ENCODE data around the gene SLC16A12. TPM values are rescaled to one million over a fixed set of nuclear protein-coding genes. Genes with fewer than 3 reads are reported as not detected.

SLC16A12 gene
- total RNA-seq, 1 donor from 2014 or later, result 0.21 TPM

GRCh38 chr10:89518108-89518507 lies 17.3 kb downstream of the SLC16A12 start:
- Mint-ChIP-seq H3K36me3 (ENCODE audit: low read depth, unreplicated experiment) (no peaks in the 10 kb centered on the region), H3K4me1 (ENCODE audit: unreplicated experiment) (no peaks in the 10 kb centered on the region), H3K4me3 (ENCODE audit: unreplicated experiment) (no peak overlapping the region), H3K27ac (ENCODE audit: unreplicated experiment) (no peak overlapping the region), H3K27me3 (ENCODE audit: unreplicated experiment) (peaks cover 2% of the 10 kb centered on the region), H3K9me3 (ENCODE audit: unreplicated experiment) (no peaks in the 10 kb centered on the region)
- no peak for DNase-seq (ENCODE audit: low spot score)
- no peak for TF ChIP-seq CTCF (IDR thresholded peaks at IDR 0.05; ENCODE audit: unreplicated experiment)

- Mint-ChIP-seq H3K9me3 (ENCODE audit: unreplicated experiment) (no peaks in the 10 kb centered on the region), H3K27ac (ENCODE audit: unreplicated experiment) (no peak overlapping the region), H3K4me3 (ENCODE audit: unreplicated experiment) (no peak overlapping the region), H3K36me3 (ENCODE audit: low read depth, unreplicated experiment) (no peaks in the 10 kb centered on the region), H3K27me3 (ENCODE audit: unreplicated experiment) (peaks cover 2% of the 10 kb centered on the region), H3K4me1 (ENCODE audit: unreplicated experiment) (no peaks in the 10 kb centered on the region)
- no peak for TF ChIP-seq CTCF (IDR thresholded peaks at IDR 0.05; ENCODE audit: unreplicated experiment)
- no peak for DNase-seq (ENCODE audit: low spot score)
Observed at GRCh38 chr10:89516149-89516832, 19.1 kb downstream of the SLC16A12 start.

DNA sequence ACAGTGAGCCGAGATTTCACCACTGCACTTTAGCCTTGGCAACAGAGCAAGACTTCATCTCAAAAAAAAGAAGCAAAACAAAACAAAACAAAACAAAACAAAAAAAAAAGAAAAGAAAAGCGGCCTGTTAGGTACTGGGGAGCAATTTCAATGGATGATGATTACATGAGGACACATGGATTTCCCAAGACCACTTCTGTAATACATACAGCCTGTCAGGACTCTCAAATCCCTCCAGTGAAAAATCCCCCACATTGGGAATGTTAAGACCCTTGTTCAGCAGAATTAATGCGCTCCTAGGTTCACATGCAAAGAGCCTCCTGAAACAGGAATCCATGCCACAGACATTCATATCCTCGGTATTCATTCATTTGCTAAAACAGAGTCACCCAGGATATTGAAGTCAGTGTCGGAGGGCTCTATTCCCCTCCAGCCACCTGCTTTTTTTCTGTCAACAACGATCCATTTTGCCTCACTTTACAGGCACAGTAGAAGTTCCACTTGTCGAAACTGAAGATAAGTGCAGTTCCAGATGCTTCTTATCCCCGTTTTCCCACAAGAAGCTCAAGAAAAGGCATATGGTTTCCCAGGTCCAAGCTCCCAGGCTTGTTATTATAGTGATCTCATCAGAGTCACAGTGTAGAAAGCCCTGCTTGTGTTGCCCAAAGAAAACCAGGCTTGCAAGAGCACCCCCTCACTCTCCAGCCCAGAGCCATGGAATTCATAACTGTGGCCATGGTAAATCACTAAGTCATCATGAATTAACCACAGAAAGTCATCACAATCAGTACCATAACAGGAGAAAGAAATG lies 20.2 kb downstream of the SLC16A12 start:
- Mint-ChIP-seq H3K9me3 (ENCODE audit: unreplicated experiment) (no peaks in the 10 kb centered on the region), H3K4me1 (ENCODE audit: unreplicated experiment) (no peaks in the 10 kb centered on the region), H3K27me3 (ENCODE audit: unreplicated experiment) (no peaks in the 10 kb centered on the region), H3K36me3 (ENCODE audit: low read depth, unreplicated experiment) (no peaks in the 10 kb centered on the region), H3K4me3 (ENCODE audit: unreplicated experiment) (no peak overlapping the region), H3K27ac (ENCODE audit: unreplicated experiment) (no peak overlapping the region)
- TF ChIP-seq CTCF (IDR thresholded peaks at IDR 0.05; ENCODE audit: unreplicated experiment), result no peak
- no peak for DNase-seq (ENCODE audit: low spot score)

DNA sequence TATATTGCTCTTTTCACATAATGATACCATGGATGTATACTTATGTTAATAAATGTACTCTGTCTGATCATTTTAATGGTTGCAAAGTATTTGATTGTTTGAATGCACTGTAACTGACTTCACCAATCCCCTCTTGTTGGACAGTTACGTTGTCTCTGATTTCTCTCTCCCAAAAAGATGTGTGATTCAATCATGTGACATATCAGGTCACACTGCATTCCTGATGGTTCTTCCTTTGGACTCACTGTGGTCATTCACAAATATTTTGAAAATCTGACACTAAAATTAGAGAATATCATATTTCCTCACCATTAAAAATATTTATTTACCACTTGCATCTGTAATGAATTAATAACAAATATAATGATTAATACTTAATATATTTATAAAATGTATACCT lies 22.2 kb downstream of the SLC16A12 start:
- no peaks in the 10 kb centered on the region for H3K9me3 Mint-ChIP-seq (ENCODE audit: unreplicated experiment)
- no peak for DNase-seq (ENCODE audit: low spot score)
- no peaks in the 10 kb centered on the region for H3K36me3 Mint-ChIP-seq (ENCODE audit: low read depth, unreplicated experiment)

More for the DNA sequence above, 22.2 kb downstream of the SLC16A12 start:
- no peak overlapping the region for H3K4me3 Mint-ChIP-seq (ENCODE audit: unreplicated experiment)
- H3K27me3 Mint-ChIP-seq (ENCODE audit: unreplicated experiment), result no peaks in the 10 kb centered on the region
- TF ChIP-seq CTCF (IDR thresholded peaks at IDR 0.05; ENCODE audit: unreplicated experiment), result no peak
- no peaks in the 10 kb centered on the region for H3K4me1 Mint-ChIP-seq (ENCODE audit: unreplicated experiment)
- H3K27ac Mint-ChIP-seq (ENCODE audit: unreplicated experiment), result no peak overlapping the region
